GM23338 (cell line): ENCODE results near the gene CDR2. TPM values are rescaled to one million over a fixed set of nuclear protein-coding genes. Genes with fewer than 3 reads are reported as not detected.

Experiments
- ATAC-seq: fragments of 200-7000 bp; cut with Tn5 transposase; 3 replicates; pipeline ENCODE4 v1.9.1; 2020
- DNase-seq: peaks from one replicate; pipeline ENCODE4 v3.0.0-alpha.2; 2015; ENCODE audit warnings: low spot score
- H2AFZ ChIP-seq: fragments of 200-600 bp; sonication (generic); 2 replicates; pipeline ENCODE4 v1.8.0; 2016; ENCODE audit warnings: antibody characterized with exemption, mild to moderate bottlenecking, moderate library complexity
- H3F3A ChIP-seq: fragments of 200-600 bp; sonication (generic); replicated peaks from 2 replicates; pipeline ENCODE4 v1.8.0; 2017; ENCODE audit warnings: antibody characterized with exemption, mixed run types, low read depth
- H3K27ac ChIP-seq: fragments of 200-600 bp; sonication (generic); 2 replicates; pipeline ENCODE4 v1.6.1; 2016; ENCODE audit warnings: low read depth
- H3K27me3 ChIP-seq: fragments of 200-600 bp; sonication (generic); 2 replicates; pipeline ENCODE4 v1.8.0; 2016; ENCODE audit warnings: mild to moderate bottlenecking, mixed run types, moderate library complexity; ENCODE audit not compliant: insufficient read depth
- H3K36me3 ChIP-seq: fragments of 200-600 bp; sonication (generic); 2 replicates; pipeline ENCODE4 v1.8.0; 2016; ENCODE audit warnings: mild to moderate bottlenecking; ENCODE audit not compliant: insufficient read depth
- H3K4me1 ChIP-seq: fragments of 200-600 bp; sonication (generic); 2 replicates; pipeline ENCODE4 v1.8.0; 2016; ENCODE audit warnings: mild to moderate bottlenecking, moderate library complexity; ENCODE audit not compliant: insufficient read depth
- H3K4me2 ChIP-seq: fragments of 200-600 bp; sonication (generic); 2 replicates; pipeline ENCODE4 v1.7.1; 2017; ENCODE audit warnings: mixed run types
- H3K4me3 ChIP-seq: fragments of 200-600 bp; sonication (generic); 2 replicates; pipeline ENCODE4 v1.6.1; 2016; ENCODE audit warnings: mixed run types
- H3K79me2 ChIP-seq: fragments of 200-600 bp; sonication (generic); replicated peaks from 2 replicates; pipeline ENCODE4 v1.8.0; 2017; ENCODE audit warnings: mild to moderate bottlenecking; ENCODE audit not compliant: insufficient read depth
- H3K9me2 ChIP-seq: fragments of 200-600 bp; sonication (generic); 2 replicates; pipeline ENCODE4 v1.8.0; 2017; ENCODE audit not compliant: insufficient read depth
- H4K20me1 ChIP-seq: fragments of 200-600 bp; sonication (generic); replicated peaks from 2 replicates; pipeline ENCODE4 v1.8.0; 2017; ENCODE audit warnings: mild to moderate bottlenecking; ENCODE audit not compliant: insufficient read depth
- H3K27ac Mint-ChIP-seq: 2 replicates; pipeline ENCODE4 v1.8.0; 2020; ENCODE audit warnings: inconsistent platforms, mild to moderate bottlenecking, moderate library complexity, mixed read lengths
- H3K27me3 Mint-ChIP-seq: 3 replicates; pipeline ENCODE4 v1.8.0; 2022; ENCODE audit warnings: low read depth, mild to moderate bottlenecking, moderate library complexity, mixed read lengths, inconsistent platforms; ENCODE audit not compliant: insufficient read depth, poor library complexity
- H3K36me3 Mint-ChIP-seq: 3 replicates; pipeline ENCODE4 v1.8.0; 2021; ENCODE audit warnings: low read depth, mild to moderate bottlenecking, inconsistent platforms, moderate library complexity, mixed read lengths
- H3K4me1 Mint-ChIP-seq: 3 replicates; pipeline ENCODE4 v1.8.0; 2020; ENCODE audit warnings: mild to moderate bottlenecking, inconsistent platforms, mixed read lengths
- H3K4me3 Mint-ChIP-seq: 3 replicates; pipeline ENCODE4 v1.8.0; 2021; ENCODE audit warnings: moderate library complexity, mild to moderate bottlenecking, inconsistent platforms, mixed read lengths
- H3K9me3 Mint-ChIP-seq: 3 replicates; pipeline ENCODE4 v1.8.0; 2020; ENCODE audit warnings: moderate library complexity, mild to moderate bottlenecking, inconsistent platforms, mixed read lengths
- CREB1 ChIP-seq: fragments of 250-450 bp; sonication (Bioruptor Pico); IDR thresholded peaks from 2 replicates; pipeline ENCODE4 v1.5.0; 2020; ENCODE audit warnings: low read depth, mild to moderate bottlenecking, moderate library complexity
- CTCF ChIP-seq, 2 experiments: fragments of 200-600 bp in 1 of 2; sonication (generic) in 1 of 2; conservative IDR thresholded peaks; 2 replicates each; pipeline versions ENCODE4 v1.5.1 to v1.6.1; 2016 to 2017; ENCODE audit warnings: antibody characterized with exemption in 2 of 2, low read depth in 2 of 2, mild to moderate bottlenecking in 2 of 2, moderate library complexity in 1 of 2
- ETS1 ChIP-seq: IDR thresholded peaks from 2 replicates; pipeline ENCODE4 v1.6.1; 2016; ENCODE audit warnings: antibody characterized with exemption
- EZH2 ChIP-seq: fragments of 200-600 bp; sonication (generic); IDR thresholded peaks from one replicate; pipeline ENCODE4 v1.8.0; 2017; ENCODE audit warnings: antibody characterized with exemption, mild to moderate bottlenecking, low read depth; ENCODE audit not compliant: unreplicated experiment
- EZH2phosphoT487 ChIP-seq: fragments of 200-600 bp; sonication (generic); IDR thresholded peaks from one replicate; pipeline ENCODE4 v1.8.1; 2018; ENCODE audit warnings: antibody characterized with exemption; ENCODE audit not compliant: unreplicated experiment
- JUNB ChIP-seq: IDR thresholded peaks from one replicate; pipeline ENCODE4 v1.6.1; 2016; ENCODE audit warnings: antibody characterized with exemption; ENCODE audit not compliant: unreplicated experiment
- NANOG ChIP-seq: IDR thresholded peaks from 2 replicates; pipeline ENCODE4 v1.6.1; 2016; ENCODE audit warnings: antibody characterized with exemption, borderline replicate concordance
- POLR2AphosphoS5 ChIP-seq: IDR thresholded peaks from 2 replicates; pipeline ENCODE4 v1.6.1; 2016; ENCODE audit warnings: antibody characterized with exemption, low read depth
- REST ChIP-seq: IDR thresholded peaks from one replicate; pipeline ENCODE4 v1.6.1; 2018; ENCODE audit warnings: antibody characterized with exemption; ENCODE audit not compliant: unreplicated experiment
- STAT1 ChIP-seq: IDR thresholded peaks from one replicate; pipeline ENCODE4 v1.6.1; 2016; ENCODE audit warnings: antibody characterized with exemption; ENCODE audit not compliant: unreplicated experiment
- ZNF114 ChIP-seq: fragments of 250-450 bp; sonication (Bioruptor Pico); IDR thresholded peaks from 2 replicates; pipeline ENCODE4 v1.5.0; 2020; ENCODE audit warnings: mild to moderate bottlenecking, moderate library complexity
- ZNF331 ChIP-seq: fragments of 250-450 bp; sonication (Bioruptor Pico); IDR thresholded peaks from 2 replicates; pipeline ENCODE4 v1.5.0; 2020; ENCODE audit warnings: low read depth, mild to moderate bottlenecking, moderate library complexity
- ZNF462 ChIP-seq: fragments of 250-450 bp; sonication (Bioruptor Pico); IDR thresholded peaks from 2 replicates; pipeline ENCODE4 v1.5.0; 2020; ENCODE audit warnings: mild to moderate bottlenecking, moderate library complexity
- polyA plus RNA-seq: library from polyadenylated mRNA; unstranded; fragments of >200 nt; fragmentation: Nextera tagmentation; extraction: Ambion mirVana; gene quantifications from 2 replicates; pipeline ENCODE4 v1.2.1, GENCODE V29; 2016
- total RNA-seq: library from RNA; depleted of rRNA; stranded (reverse); fragments of >200 nt; shearing (Covaris generic); gene quantifications from 2 replicates; pipeline ENCODE4 v1.2.3, GENCODE V29; 2014

Gene CDR2
- total and polyA plus RNA-seq, 2 experiments from 2014 or later = 17.7 to 39.3 TPM

GRCh38 chr16:22328081-22328725, 46.2 kb downstream of the CDR2 start:
- H3K4me2 ChIP-seq = no peak overlapping the region
- no peak for TF ChIP-seq EZH2phosphoT487
- no peak for TF ChIP-seq NANOG
- no peak for TF ChIP-seq ZNF331
- no peak for TF ChIP-seq JUNB
- no peak for TF ChIP-seq ZNF114 (CRISPR knock-in tag)
- no peak for TF ChIP-seq POLR2AphosphoS5
- TF ChIP-seq STAT1 = no peak
- TF ChIP-seq ZNF462 (CRISPR knock-in tag) = no peak
- TF ChIP-seq REST = no peak
- no peak for TF ChIP-seq ETS1
- TF ChIP-seq EZH2 = no peak
- no peak for TF ChIP-seq CREB1 (CRISPR knock-in tag)
- no peak for TF ChIP-seq CTCF (conservative IDR thresholded peaks at IDR 0.05; ENCODE audit: low read depth in 2 of 2)
- no peak overlapping the region for H2AFZ ChIP-seq
- no peak for DNase-seq
- H4K20me1 ChIP-seq = peaks cover 13% of the 10 kb centered on the region
- no peak overlapping the region for H3K4me3 ChIP-seq
- Mint-ChIP-seq H3K36me3 (peaks cover 75% of the 10 kb centered on the region), H3K27me3 (peaks cover 14% of the 10 kb centered on the region), H3K27ac (no peak overlapping the region), H3K9me3 (no peaks in the 10 kb centered on the region), H3K4me3 (no peak overlapping the region), H3K4me1 (no peaks in the 10 kb centered on the region)
- H3K9me2 ChIP-seq = no peaks in the 10 kb centered on the region
- 0 out of 2 replicates have a peak, but pooled peaks cover 5% of the 10 kb centered on the region for H3K79me2 ChIP-seq
- no peak overlapping the region for H3K27ac ChIP-seq
- peaks cover 5% of the 10 kb centered on the region for H3F3A ChIP-seq
- H3K36me3 ChIP-seq = peaks cover 52% of the 10 kb centered on the region
- no peaks in the 10 kb centered on the region for H3K4me1 ChIP-seq
- no peak for ATAC-seq
- no peaks in the 10 kb centered on the region for H3K27me3 ChIP-seq
